Cardiac muscle cell (in vitro differentiated cells and primary cell): ENCODE data around the gene ZNF628. TPM values are rescaled to one million over a fixed set of nuclear protein-coding genes. Genes with fewer than 3 reads are reported as not detected.

Experiments
- DNase-seq, 2 donors: peaks; one replicate each; pipeline versions ENCODE4 v3.0.0 to v3.0.0-alpha.2; 2010 to 2017; ENCODE audit warnings: low read depth in 1 of 2, low spot score in 1 of 2
- H3K27ac ChIP-seq: fragments of 200-600 bp; sonication (generic); 2 replicates; pipeline ENCODE4 v1.5.1; 2016
- H3K27me3 ChIP-seq: fragments of 200-600 bp; sonication (generic); 2 replicates; pipeline ENCODE4 v1.6.0; 2016; ENCODE audit warnings: control low read depth
- H3K36me3 ChIP-seq: fragments of 200-600 bp; sonication (generic); 2 replicates; pipeline ENCODE4 v1.5.1; 2016; ENCODE audit warnings: control low read depth
- H3K4me1 ChIP-seq: fragments of 200-600 bp; sonication (generic); 2 replicates; pipeline ENCODE4 v1.8.1; 2017; ENCODE audit warnings: low read depth, mild to moderate bottlenecking, mixed run types
- H3K4me3 ChIP-seq: fragments of 200-600 bp; sonication (generic); 2 replicates; pipeline ENCODE4 v1.5.1; 2016; ENCODE audit warnings: mild to moderate bottlenecking
- H3K9me3 ChIP-seq: fragments of 200-600 bp; sonication (generic); 2 replicates; pipeline ENCODE4 v1.5.1; 2017; ENCODE audit warnings: low read depth, mild to moderate bottlenecking, control low read depth
- polyA plus RNA-seq: library from polyadenylated mRNA; unstranded; fragments of >200 nt; fragmentation: Nextera tagmentation; extraction: Ambion mirVana; gene quantifications from 2 replicates; pipeline ENCODE4 v1.2.1, GENCODE V29; 2016
- total RNA-seq: library from RNA; depleted of rRNA; stranded (reverse); fragments of >200 nt; gene quantifications from 2 replicates; pipeline ENCODE4 v1.2.3, GENCODE V29; 2016
- TF ChIP-seq, protein P1 (sequence below): IDR thresholded peaks from 2 replicates; pipeline ENCODE4 v1.5.1; 2012; ENCODE audit warnings: low read depth, mild to moderate bottlenecking, low read length

ZNF628 gene
- total and polyA plus RNA-seq, 2 experiments from 2014 or later = 0.95 to 15.7 TPM

DNA sequence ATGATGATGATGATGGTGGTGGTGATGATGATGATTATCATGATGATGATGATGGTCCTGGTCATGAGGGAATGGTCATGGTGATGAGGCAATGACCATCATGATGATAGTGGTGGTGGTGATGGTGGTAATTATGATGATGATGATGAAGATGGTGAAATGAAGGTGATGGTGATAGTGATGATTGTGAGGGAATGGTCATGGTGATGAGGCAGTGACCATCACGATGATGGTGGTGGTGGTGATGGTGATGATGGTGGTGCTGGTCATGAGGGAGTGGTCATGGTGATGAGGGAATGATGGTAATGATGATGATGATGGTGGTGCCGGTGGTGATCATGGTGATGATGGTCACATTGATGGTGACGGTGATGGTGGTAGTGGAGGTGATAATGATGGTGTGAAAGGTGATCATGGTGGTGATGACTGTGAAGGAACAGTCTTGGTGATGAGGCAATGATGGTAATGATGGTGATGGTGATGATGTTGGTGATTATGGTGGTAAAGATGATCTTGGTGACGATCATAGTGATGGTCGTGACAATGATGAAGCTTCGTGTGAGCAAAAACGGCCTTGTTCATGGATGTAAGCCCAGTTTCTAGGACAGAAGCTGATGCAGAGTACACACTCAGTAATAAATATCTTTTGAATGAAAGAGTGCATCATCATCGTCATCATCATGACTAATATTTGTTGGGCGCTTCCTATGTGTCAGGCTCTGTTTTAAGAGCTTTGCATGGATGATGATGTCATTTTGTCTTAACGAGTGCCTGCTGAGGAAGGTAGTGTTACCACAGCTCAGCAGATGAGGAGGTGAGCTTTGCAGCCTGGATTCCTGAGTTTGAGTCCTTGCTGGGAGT, 43.3 kb downstream of the ZNF628 start:
- no peak overlapping the region for H3K27ac ChIP-seq
- TF ChIP-seq, protein P1, sequence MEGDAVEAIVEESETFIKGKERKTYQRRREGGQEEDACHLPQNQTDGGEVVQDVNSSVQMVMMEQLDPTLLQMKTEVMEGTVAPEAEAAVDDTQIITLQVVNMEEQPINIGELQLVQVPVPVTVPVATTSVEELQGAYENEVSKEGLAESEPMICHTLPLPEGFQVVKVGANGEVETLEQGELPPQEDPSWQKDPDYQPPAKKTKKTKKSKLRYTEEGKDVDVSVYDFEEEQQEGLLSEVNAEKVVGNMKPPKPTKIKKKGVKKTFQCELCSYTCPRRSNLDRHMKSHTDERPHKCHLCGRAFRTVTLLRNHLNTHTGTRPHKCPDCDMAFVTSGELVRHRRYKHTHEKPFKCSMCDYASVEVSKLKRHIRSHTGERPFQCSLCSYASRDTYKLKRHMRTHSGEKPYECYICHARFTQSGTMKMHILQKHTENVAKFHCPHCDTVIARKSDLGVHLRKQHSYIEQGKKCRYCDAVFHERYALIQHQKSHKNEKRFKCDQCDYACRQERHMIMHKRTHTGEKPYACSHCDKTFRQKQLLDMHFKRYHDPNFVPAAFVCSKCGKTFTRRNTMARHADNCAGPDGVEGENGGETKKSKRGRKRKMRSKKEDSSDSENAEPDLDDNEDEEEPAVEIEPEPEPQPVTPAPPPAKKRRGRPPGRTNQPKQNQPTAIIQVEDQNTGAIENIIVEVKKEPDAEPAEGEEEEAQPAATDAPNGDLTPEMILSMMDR = no peak
- DNase-seq = peak in 1 of 2 donors; percentile 46

GRCh38 chr19:55520691-55521292, 44.4 kb downstream of the ZNF628 start:
- H3K9me3 ChIP-seq = no peaks in the 10 kb centered on the region
- H3K36me3 ChIP-seq = no peaks in the 10 kb centered on the region
- H3K4me3 ChIP-seq = no peak overlapping the region
- H3K27ac ChIP-seq = no peak overlapping the region
- no peak for DNase-seq
- H3K27me3 ChIP-seq = no peaks in the 10 kb centered on the region
- TF ChIP-seq, protein P1 = no peak
- H3K4me1 ChIP-seq = peaks cover 6% of the 10 kb centered on the region

More for the DNA sequence above, 43.3 kb downstream of the ZNF628 start:
- H3K4me1 ChIP-seq = peaks cover 6% of the 10 kb centered on the region
- H3K36me3 ChIP-seq = no peaks in the 10 kb centered on the region
- H3K27me3 ChIP-seq = no peaks in the 10 kb centered on the region
- H3K9me3 ChIP-seq = no peaks in the 10 kb centered on the region
- H3K4me3 ChIP-seq = no peak overlapping the region

GRCh38 chr19:55525289-55526101, 49.1 kb downstream of the ZNF628 start:
- Histone ChIP-seq H3K27me3 (no peaks in the 10 kb centered on the region), H3K36me3 (no peaks in the 10 kb centered on the region), H3K4me1 (peaks cover 6% of the 10 kb centered on the region), H3K27ac (peak overlapping the region; percentile 83), H3K9me3 (no peaks in the 10 kb centered on the region), H3K4me3 (no peak overlapping the region)
- TF ChIP-seq, protein P1 = no peak
- no peak for DNase-seq

GRCh38 chr19:55526216-55527196, 50.1 kb downstream of the ZNF628 start:
- no peaks in the 10 kb centered on the region for H3K9me3 ChIP-seq
- H3K36me3 ChIP-seq = no peaks in the 10 kb centered on the region
- peak overlapping the region; percentile 83 for H3K27ac ChIP-seq
- DNase-seq = peak; percentile 56 to 86
- peaks cover 3% of the 10 kb centered on the region for H3K4me1 ChIP-seq
- H3K27me3 ChIP-seq = no peaks in the 10 kb centered on the region
- H3K4me3 ChIP-seq = no peak overlapping the region
- TF ChIP-seq, protein P1 = no peak
